HCT116 (cell line): ENCODE data around the gene NAGA. TPM values are rescaled to one million over a fixed set of nuclear protein-coding genes. Genes with fewer than 3 reads are reported as not detected.

ENCODE experiments used
- ATAC-seq: fragments of 200-7000 bp; cut with Tn5 transposase; 2 replicates; pipeline ENCODE4 v1.9.1; 2020; ENCODE audit warnings: mild to moderate bottlenecking, moderate library complexity
- BruUV-seq: library from RNA; stranded (reverse); fragments of 400-500 nt; replicated peaks from 2 replicates; lab custom pipeline; 2021; lab: Mats Ljungman, UMichigan
- CTCF ChIA-PET: fragments of 300-600 bp; sonication (Branson Sonifier 250); formaldehyde crosslinking; loops from one replicate; lab custom pipeline; 2021; ENCODE audit warnings: antibody characterized with exemption; lab: Charles Lee
- POLR2A ChIA-PET: fragments of 300-600, 350-600 bp; sonication (Branson Sonifier 250); formaldehyde crosslinking; loops from one replicate; lab custom pipeline; 2021; ENCODE audit warnings: antibody characterized with exemption; lab: Charles Lee
- RAD21 ChIA-PET, 2 experiments: fragments of 300-600 bp; sonication (Branson Sonifier 250); formaldehyde crosslinking; loops; one replicate each; lab custom pipeline; 2023; ENCODE audit warnings: low total read pairs in 2 of 2; ENCODE audit not compliant: uncharacterized antibody in 2 of 2, unreplicated experiment in 2 of 2, low non-redundant PET in 1 of 2; lab: Charles Lee
- DNase-seq: peaks from one replicate; pipeline ENCODE4 v3.0.0-alpha.2; 2010; ENCODE audit warnings: low read depth, low spot score
- H2AFZ ChIP-seq: fragments of 200-600 bp; shearing (Covaris generic), sonication (generic); 2 replicates; pipeline ENCODE4 v1.6.1; 2017; ENCODE audit warnings: low read depth, mixed run types, mixed read lengths, antibody characterized with exemption, low read length; ENCODE audit not compliant: poor library complexity, severe bottlenecking
- H3K27ac ChIP-seq: 2 replicates; pipeline ENCODE4 v1.5.1; 2012; ENCODE audit warnings: low read depth, low read length
- H3K27me3 ChIP-seq: fragments of 200-600 bp; sonication (generic); 2 replicates; pipeline ENCODE4 v1.6.1; 2016; ENCODE audit warnings: mixed run types, low read length, mixed read lengths; ENCODE audit not compliant: insufficient read depth
- H3K36me3 ChIP-seq, 2 experiments: fragments of 200-500 bp in 1 of 2; fragments of 200-600 bp in 1 of 2; sonication (Bioruptor generic) in 1 of 2; sonication (generic) in 1 of 2; 2 replicates each; pipeline versions ENCODE4 v1.5.1 to v1.6.1; 2014 to 2016; ENCODE audit warnings: low read length in 2 of 2, inconsistent platforms in 1 of 2, mixed read lengths in 1 of 2, mixed run types in 1 of 2; ENCODE audit not compliant: insufficient read depth in 2 of 2, control insufficient read depth in 1 of 2
- H3K4me1 ChIP-seq, 2 experiments: fragments of 200-600 bp in 1 of 2; sonication (generic) in 1 of 2; 2 replicates each; pipeline versions ENCODE4 v1.5.1 to v1.6.1; 2012 to 2017; ENCODE audit warnings: low read length in 2 of 2, inconsistent platforms in 1 of 2, mild to moderate bottlenecking in 1 of 2, mixed read lengths in 1 of 2, mixed run types in 1 of 2, moderate library complexity in 1 of 2; ENCODE audit not compliant: insufficient read depth in 2 of 2, control insufficient read depth in 1 of 2
- H3K4me2 ChIP-seq: fragments of 200-600 bp; sonication (generic); 2 replicates; pipeline ENCODE4 v1.6.1; 2017; ENCODE audit warnings: mixed run types, low read length, mixed read lengths
- H3K4me3 ChIP-seq, 2 experiments: fragments of 200-600 bp in 1 of 2; sonication (generic) in 1 of 2; replicated peaks in 1 of 2; 2 replicates each; pipeline ENCODE4 v1.5.1; 2011 to 2016; ENCODE audit warnings: low read length in 2 of 2, control low read depth in 1 of 2, low read depth in 1 of 2, mild to moderate bottlenecking in 1 of 2, mixed read lengths in 1 of 2, mixed run types in 1 of 2
- H3K79me2 ChIP-seq: fragments of 200-600 bp; sonication (generic); 2 replicates; pipeline ENCODE4 v1.6.1; 2017; ENCODE audit warnings: mild to moderate bottlenecking, mixed run types, low read length, moderate library complexity, mixed read lengths; ENCODE audit not compliant: insufficient read depth
- H3K9ac ChIP-seq: fragments of 200-600 bp; sonication (generic); 2 replicates; pipeline ENCODE4 v1.6.1; 2016; ENCODE audit warnings: low read length, mixed read lengths
- H3K9me2 ChIP-seq: fragments of 200-600 bp; sonication (generic), shearing (Covaris generic); 2 replicates; pipeline ENCODE4 v1.6.1; 2017; ENCODE audit warnings: mixed run types, mild to moderate bottlenecking, moderate library complexity; ENCODE audit not compliant: insufficient read depth
- H3K9me3 ChIP-seq, 2 experiments: fragments of 200-500 bp in 1 of 2; fragments of 200-600 bp in 1 of 2; sonication (Bioruptor generic) in 1 of 2; sonication (generic) in 1 of 2; 2 replicates each; pipeline ENCODE4 v1.6.1; 2014 to 2017; ENCODE audit warnings: low read length in 2 of 2, mixed read lengths in 2 of 2, inconsistent platforms in 1 of 2, low read depth in 1 of 2, mild to moderate bottlenecking in 1 of 2, mixed run types in 1 of 2, moderate library complexity in 1 of 2; ENCODE audit not compliant: control insufficient read depth in 1 of 2, insufficient read depth in 1 of 2
- H4K20me1 ChIP-seq: fragments of 200-600 bp; sonication (generic), shearing (Covaris generic); 2 replicates; pipeline ENCODE4 v1.6.1; 2017; ENCODE audit warnings: mixed run types, mild to moderate bottlenecking, moderate library complexity; ENCODE audit not compliant: insufficient read depth
- FOSL1 ChIP-seq: IDR thresholded peaks from 2 replicates; pipeline ENCODE4 v1.6.1; 2012; ENCODE audit warnings: low read depth
- SRF ChIP-seq: IDR thresholded peaks from 2 replicates; pipeline ENCODE4 v1.6.1; 2012; ENCODE audit warnings: low read depth
- ZFX ChIP-seq: fragments of 450-650 bp; IDR thresholded peaks from 2 replicates; pipeline ENCODE4 v1.6.1; 2017
- intact Hi-C: fragments of 100-400 bp; cut with micrococcal nuclease; formaldehyde crosslinking; loops from 2 replicates; pipeline ENCODE4 v1.10.0; 2022
- total RNA-seq: library from RNA; stranded (reverse); gene quantifications from one replicate; pipeline ENCODE4 v1.2.1, GENCODE V29; 2021; ENCODE audit not compliant: unreplicated experiment
- TF ChIP-seq, protein P1 (sequence below): IDR thresholded peaks from 2 replicates; pipeline ENCODE4 v1.6.1; 2011; ENCODE audit warnings: mild to moderate bottlenecking, low read length, moderate library complexity; ENCODE audit not compliant: insufficient replicate concordance; ENCODE audit errors: extremely low read depth
- TF ChIP-seq, protein P2 (sequence below), 3 experiments: fragments of 200-600 bp in 1 of 3; sonication (generic) in 1 of 3; IDR thresholded peaks in 2 of 3; conservative IDR thresholded peaks in 1 of 3; 2 replicates each; pipeline ENCODE4 v1.5.1; 2012 to 2017; ENCODE audit warnings: low read depth in 2 of 3, low read length in 2 of 3, antibody characterized with exemption in 1 of 3, borderline replicate concordance in 1 of 3, control low read depth in 1 of 3, mild to moderate bottlenecking in 1 of 3, mixed read lengths in 1 of 3, mixed run types in 1 of 3, moderate library complexity in 1 of 3; ENCODE audit not compliant: insufficient read depth in 1 of 3

Gene NAGA
- total RNA-seq, 1 experiment from 2014 or later: 21.2 TPM

DNA sequence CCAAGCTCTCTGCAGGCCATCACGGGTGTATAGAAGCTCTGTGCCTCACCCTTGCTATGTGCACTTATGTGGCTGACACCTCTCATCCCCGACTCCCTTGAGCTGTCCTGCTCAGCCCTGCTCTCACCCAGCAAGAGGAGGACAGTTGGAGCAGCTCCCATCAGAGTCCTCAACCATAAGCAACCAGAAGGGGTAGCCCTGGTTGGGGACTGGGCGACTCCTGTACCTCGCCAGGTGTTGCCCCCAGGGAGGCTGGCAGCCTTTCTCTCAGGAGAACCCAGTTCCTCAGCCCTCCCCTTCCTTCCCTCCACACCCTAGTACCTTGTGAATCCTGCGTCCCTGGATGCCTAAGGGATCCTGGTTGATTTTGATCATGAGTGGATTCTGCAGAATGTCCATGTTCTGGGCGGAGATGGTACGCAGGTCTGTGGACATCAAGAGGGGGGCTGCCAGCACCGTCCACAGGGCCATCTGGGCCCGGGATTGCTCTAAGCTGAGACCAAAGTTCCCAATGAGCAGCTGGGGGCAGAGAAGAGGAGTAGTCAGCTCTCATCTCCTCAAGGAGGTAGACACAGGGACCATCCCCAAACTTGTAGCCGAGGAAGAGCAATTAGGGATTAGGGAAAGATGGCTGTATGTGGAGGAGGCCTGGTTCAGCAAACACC, 8.0 kb downstream of the NAGA start:
- H3K4me3 ChIP-seq: no peak overlapping the region
- no peaks in the 10 kb centered on the region for H3K79me2 ChIP-seq
- TF ChIP-seq, protein P1, sequence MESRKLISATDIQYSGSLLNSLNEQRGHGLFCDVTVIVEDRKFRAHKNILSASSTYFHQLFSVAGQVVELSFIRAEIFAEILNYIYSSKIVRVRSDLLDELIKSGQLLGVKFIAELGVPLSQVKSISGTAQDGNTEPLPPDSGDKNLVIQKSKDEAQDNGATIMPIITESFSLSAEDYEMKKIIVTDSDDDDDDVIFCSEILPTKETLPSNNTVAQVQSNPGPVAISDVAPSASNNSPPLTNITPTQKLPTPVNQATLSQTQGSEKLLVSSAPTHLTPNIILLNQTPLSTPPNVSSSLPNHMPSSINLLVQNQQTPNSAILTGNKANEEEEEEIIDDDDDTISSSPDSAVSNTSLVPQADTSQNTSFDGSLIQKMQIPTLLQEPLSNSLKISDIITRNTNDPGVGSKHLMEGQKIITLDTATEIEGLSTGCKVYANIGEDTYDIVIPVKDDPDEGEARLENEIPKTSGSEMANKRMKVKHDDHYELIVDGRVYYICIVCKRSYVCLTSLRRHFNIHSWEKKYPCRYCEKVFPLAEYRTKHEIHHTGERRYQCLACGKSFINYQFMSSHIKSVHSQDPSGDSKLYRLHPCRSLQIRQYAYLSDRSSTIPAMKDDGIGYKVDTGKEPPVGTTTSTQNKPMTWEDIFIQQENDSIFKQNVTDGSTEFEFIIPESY: no peak
- no peak for TF ChIP-seq SRF
- TF ChIP-seq ZFX: no peak
- TF ChIP-seq FOSL1: no peak
- TF ChIP-seq, protein P2, sequence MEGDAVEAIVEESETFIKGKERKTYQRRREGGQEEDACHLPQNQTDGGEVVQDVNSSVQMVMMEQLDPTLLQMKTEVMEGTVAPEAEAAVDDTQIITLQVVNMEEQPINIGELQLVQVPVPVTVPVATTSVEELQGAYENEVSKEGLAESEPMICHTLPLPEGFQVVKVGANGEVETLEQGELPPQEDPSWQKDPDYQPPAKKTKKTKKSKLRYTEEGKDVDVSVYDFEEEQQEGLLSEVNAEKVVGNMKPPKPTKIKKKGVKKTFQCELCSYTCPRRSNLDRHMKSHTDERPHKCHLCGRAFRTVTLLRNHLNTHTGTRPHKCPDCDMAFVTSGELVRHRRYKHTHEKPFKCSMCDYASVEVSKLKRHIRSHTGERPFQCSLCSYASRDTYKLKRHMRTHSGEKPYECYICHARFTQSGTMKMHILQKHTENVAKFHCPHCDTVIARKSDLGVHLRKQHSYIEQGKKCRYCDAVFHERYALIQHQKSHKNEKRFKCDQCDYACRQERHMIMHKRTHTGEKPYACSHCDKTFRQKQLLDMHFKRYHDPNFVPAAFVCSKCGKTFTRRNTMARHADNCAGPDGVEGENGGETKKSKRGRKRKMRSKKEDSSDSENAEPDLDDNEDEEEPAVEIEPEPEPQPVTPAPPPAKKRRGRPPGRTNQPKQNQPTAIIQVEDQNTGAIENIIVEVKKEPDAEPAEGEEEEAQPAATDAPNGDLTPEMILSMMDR (IDR thresholded peaks at IDR 0.05 in 2 of 3, conservative IDR thresholded peaks at IDR 0.05 in 1 of 3; ENCODE audit: borderline replicate concordance in 1 of 3, insufficient read depth in 1 of 3, low read depth in 2 of 3, low read length in 2 of 3): no peak
- H3K4me1 ChIP-seq: no peaks in the 10 kb centered on the region
- no peak overlapping the region for H3K27ac ChIP-seq
- no peaks in the 10 kb centered on the region for H4K20me1 ChIP-seq
- ChIA-PET RAD21 (no interaction called here), CTCF (no interaction called here), POLR2A (no interaction called here)
- no peaks in the 10 kb centered on the region for H3K9me2 ChIP-seq
- ATAC-seq: no peak
- DNase-seq: no peak
- intact Hi-C loops: no loop called here
- H3K27me3 ChIP-seq: no peaks in the 10 kb centered on the region
- no peak overlapping the region for H3K9ac ChIP-seq
- peaks cover 0 to 10% of the 10 kb centered on the region in 2 experiments; a peak in 1 of 4 replicates for H3K9me3 ChIP-seq
- BruUV-seq: no TSS peak
- H3K36me3 ChIP-seq: peaks cover 4 to 24% of the 10 kb centered on the region in 2 experiments
- no peak overlapping the region for H3K4me2 ChIP-seq
- no peak overlapping the region for H2AFZ ChIP-seq
